ENCODE measurements around the gene FHOD1. TPM values are rescaled to one million over a fixed set of nuclear protein-coding genes. Genes with fewer than 3 reads are reported as not detected.

The FHOD1 gene
- total RNA-seq, 4 donors from 2014 or later, result 15.1 to 53.3 (median 32.5) TPM

DNA sequence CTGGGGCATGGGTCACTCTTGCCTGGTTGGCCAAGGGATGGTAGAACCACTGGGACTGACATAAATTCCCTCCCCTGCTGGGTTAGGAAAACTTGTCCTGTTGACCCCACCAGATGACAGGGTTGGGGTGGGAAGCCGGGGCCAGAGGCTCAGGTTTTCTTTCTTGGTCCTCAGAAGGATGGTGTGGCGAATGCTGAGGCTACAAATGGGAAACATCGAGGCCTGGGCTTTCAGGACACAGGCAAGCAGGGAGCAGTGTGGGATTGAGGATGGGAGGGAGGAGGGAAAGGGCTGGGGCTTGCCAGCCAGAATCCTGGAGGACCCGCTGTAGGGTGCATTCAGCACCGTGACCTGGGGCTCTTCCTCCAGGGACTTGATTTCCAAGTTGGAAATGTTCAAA, 17.6 kb upstream of the FHOD1 start:
- DNase-seq (ENCODE audit: low spot score), result no peak
- TF ChIP-seq, protein P1, sequence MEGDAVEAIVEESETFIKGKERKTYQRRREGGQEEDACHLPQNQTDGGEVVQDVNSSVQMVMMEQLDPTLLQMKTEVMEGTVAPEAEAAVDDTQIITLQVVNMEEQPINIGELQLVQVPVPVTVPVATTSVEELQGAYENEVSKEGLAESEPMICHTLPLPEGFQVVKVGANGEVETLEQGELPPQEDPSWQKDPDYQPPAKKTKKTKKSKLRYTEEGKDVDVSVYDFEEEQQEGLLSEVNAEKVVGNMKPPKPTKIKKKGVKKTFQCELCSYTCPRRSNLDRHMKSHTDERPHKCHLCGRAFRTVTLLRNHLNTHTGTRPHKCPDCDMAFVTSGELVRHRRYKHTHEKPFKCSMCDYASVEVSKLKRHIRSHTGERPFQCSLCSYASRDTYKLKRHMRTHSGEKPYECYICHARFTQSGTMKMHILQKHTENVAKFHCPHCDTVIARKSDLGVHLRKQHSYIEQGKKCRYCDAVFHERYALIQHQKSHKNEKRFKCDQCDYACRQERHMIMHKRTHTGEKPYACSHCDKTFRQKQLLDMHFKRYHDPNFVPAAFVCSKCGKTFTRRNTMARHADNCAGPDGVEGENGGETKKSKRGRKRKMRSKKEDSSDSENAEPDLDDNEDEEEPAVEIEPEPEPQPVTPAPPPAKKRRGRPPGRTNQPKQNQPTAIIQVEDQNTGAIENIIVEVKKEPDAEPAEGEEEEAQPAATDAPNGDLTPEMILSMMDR (IDR thresholded peaks at IDR 0.05), result no peak
- no peak for ATAC-seq (ENCODE audit: low FRiP score)

DNA sequence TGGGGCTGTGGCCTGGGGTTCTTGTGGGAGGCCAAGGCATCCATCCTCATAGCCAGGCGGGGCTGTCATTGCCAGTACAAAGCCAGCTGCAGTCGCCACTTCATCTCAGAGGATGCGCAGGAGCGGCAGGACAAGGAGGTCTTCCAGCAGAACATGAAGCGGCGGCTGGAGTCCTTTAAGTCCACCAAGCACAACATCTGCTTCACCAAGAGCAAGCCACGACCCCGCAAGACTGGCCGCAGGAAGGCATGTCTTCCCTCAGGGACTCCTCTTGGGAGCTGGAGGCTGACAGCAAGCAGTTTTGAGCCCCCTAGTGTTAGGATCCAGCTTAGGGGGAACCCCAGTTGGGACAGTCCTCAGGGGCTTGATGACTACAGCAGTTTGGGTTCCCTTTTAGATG, 17.0 kb upstream of the FHOD1 start:
- no peak for ATAC-seq (ENCODE audit: low FRiP score)

DNA sequence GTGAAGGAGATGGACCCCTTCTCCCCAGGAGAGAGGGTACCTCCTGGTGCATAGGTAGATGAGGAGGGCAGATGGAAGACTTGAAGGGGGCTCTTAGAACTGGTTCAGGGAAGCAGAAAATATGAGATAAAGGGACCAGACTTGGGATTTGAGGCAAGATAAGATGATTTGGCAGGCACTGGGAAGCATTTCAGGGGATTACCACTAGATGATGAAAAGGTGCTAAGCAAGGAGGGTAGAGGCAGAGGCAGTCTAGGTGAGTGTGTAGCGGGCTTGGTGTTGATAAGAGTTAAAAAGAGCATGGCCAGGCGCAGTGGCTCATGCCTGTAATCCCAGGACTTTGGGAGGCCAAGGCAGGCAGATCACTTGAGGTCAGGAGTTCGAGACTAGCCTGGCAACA, 15.9 kb upstream of the FHOD1 start:
- ATAC-seq (ENCODE audit: low FRiP score) (no peak), DNase-seq (ENCODE audit: low spot score) (no peak)
- TF ChIP-seq, protein P1 (IDR thresholded peaks at IDR 0.05), result no peak

More for the DNA sequence above, 17.0 kb upstream of the FHOD1 start:
- no peak for DNase-seq (ENCODE audit: low spot score)
- TF ChIP-seq, protein P1 (IDR thresholded peaks at IDR 0.05), result no peak

DNA sequence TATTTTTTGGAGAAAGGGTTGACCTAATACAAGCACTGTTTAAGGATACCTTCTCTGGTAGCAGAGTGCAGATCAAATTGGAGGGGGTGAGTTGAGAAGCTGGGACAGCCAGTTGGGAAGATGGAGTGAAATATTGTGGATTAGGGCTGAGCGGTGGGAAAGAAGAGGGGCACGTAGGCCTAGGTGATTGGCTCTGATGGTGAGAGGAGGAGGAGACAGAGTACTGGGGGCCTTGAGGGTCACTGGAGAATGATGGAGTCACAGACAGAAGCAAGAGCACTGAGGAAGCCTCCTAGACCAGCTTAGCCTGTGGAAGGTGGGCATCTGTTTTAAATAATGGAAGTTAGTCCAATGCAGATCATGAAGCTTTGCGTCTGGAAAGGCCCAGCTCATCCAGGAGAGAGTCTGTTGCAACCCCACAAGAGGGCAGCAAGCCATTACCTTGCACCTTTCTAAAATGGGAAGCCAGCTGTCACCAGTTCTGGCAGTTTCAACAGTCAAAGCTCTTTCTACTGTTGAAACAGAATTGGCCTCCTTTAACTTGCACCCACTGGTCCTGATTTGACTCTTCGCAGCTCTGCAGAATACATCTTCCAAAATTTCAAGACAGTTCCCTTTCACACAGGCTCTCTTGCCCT, 13.3 kb upstream of the FHOD1 start:
- TF ChIP-seq, protein P1 (IDR thresholded peaks at IDR 0.05), result no peak
- DNase-seq (ENCODE audit: low spot score) (no peak), ATAC-seq (ENCODE audit: low FRiP score) (peak; percentile 31)

DNA sequence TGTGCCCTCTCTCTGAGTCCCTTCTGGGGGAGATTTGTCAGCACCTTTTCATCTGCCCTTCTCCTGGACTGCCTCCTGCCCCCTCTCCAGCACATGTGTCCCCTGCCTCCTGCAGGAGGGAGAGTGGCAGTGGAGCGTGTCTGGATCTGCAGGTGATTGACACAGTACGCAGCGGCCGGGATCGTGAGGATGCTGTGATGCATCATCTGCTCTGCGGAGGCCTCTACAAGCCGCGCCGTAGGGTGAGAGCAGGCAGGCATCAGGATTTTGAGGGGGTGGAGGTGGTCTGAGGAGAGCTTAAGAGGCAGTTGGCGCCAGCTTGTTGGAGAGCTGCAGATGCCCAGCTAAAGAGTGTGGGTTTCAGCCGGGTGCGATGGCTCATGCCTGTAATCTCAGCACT, 12.4 kb upstream of the FHOD1 start:
- DNase-seq (ENCODE audit: low spot score), result no peak
- TF ChIP-seq, protein P1 (IDR thresholded peaks at IDR 0.05), result no peak

DNA sequence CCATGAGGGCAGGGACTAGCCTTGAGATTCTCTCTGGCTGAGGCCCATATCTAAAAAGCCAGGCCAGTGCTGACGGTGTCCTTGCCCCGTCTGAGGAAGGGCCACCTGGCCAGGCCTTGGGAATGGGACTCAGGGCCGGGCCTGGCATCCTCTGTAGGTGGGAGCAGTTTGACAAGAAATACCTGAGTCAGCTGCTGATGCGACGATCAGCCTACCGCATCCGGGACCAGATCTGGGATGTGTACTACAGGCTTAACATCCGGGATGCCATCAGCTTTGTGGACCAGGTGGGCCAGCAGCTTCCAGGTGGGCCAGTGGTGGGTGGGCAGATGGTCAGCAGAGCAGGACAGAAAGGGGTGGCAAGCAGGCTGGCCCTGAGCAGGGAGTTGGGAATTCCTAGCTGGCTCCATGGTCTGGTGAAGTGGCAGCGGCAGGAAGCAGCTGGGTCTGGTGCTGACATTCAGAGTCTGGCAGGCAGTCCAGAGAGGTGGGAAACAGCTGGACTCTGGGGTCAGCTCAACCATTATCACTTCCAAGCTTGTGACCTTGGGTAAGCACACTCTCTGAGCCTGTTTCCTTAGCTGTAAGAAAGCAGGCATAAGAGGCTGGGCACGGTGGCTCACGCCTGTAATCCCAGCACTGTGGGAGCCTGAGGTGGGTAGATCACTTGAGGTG, 11.0 kb upstream of the FHOD1 start:
- ATAC-seq (ENCODE audit: low FRiP score) (no peak), DNase-seq (ENCODE audit: low spot score) (no peak)
- TF ChIP-seq, protein P1 (IDR thresholded peaks at IDR 0.05), result no peak

More for the DNA sequence above, 12.4 kb upstream of the FHOD1 start:
- no peak for ATAC-seq (ENCODE audit: low FRiP score)

Measured in omental fat pad (tissue), 4 donors.